GM12878 (cell line): ENCODE measurements around the gene HLA-DPB1. TPM values are rescaled to one million over a fixed set of nuclear protein-coding genes. Genes with fewer than 3 reads are reported as not detected.
A peak's percentile ranks its signal among the peaks of the same experiment; 100 is the strongest.

Experiments used
- ASH2L ChIP-seq: fragments of 300-600, 200-600 bp; sonication (generic); IDR thresholded peaks from 2 replicates; pipeline ENCODE4 v1.6.1; 2017; ENCODE audit warnings: low read depth, mild to moderate bottlenecking, borderline replicate concordance
- BRCA1 ChIP-seq: IDR thresholded peaks from 2 replicates; pipeline ENCODE4 v1.6.1; 2011; ENCODE audit warnings: low read depth, low read length, improper control_type of control experiment
- CBX3 ChIP-seq: fragments of 200-600 bp; sonication (generic); IDR thresholded peaks from 2 replicates; pipeline ENCODE4 v1.6.1; 2016; ENCODE audit warnings: low read depth, borderline replicate concordance
- CBX5 ChIP-seq: sonication (generic); IDR thresholded peaks from 2 replicates; pipeline ENCODE4 v1.6.1; 2016; ENCODE audit warnings: low read depth, moderate library complexity, mild to moderate bottlenecking, inconsistent platforms
- EED ChIP-seq: sonication (generic); IDR thresholded peaks from 2 replicates; pipeline ENCODE4 v1.6.1; 2016; ENCODE audit warnings: antibody characterized with exemption, low read depth
- HDGF ChIP-seq: fragments of 450-650 bp; IDR thresholded peaks from 2 replicates; pipeline ENCODE4 v1.6.1; 2016; ENCODE audit warnings: antibody characterized with exemption
- NFYB ChIP-seq: IDR thresholded peaks from 2 replicates; pipeline ENCODE4 v1.6.1; 2011; ENCODE audit warnings: low read depth, mild to moderate bottlenecking, low read length, improper control_type of control experiment, moderate library complexity; ENCODE audit not compliant: insufficient read depth
- NRF1 ChIP-seq: conservative IDR thresholded peaks from 2 replicates; pipeline ENCODE4 v1.6.1; 2011; ENCODE audit warnings: mild to moderate bottlenecking, low read depth, low read length, improper control_type of control experiment
- POLR2A ChIP-seq: IDR thresholded peaks from 2 replicates; pipeline ENCODE4 v1.6.1; 2011; ENCODE audit warnings: low read depth, mild to moderate bottlenecking, low read length
- SPI1 ChIP-seq: IDR thresholded peaks from 2 replicates; pipeline ENCODE4 v1.6.1; 2011; ENCODE audit warnings: low read depth, mild to moderate bottlenecking, low read length, moderate library complexity, borderline replicate concordance; ENCODE audit not compliant: insufficient read depth
- YBX1 ChIP-seq: fragments of 450-650 bp; IDR thresholded peaks from 2 replicates; pipeline ENCODE4 v1.6.1; 2016; ENCODE audit warnings: antibody characterized with exemption
- polyA plus RNA-seq, 11 experiments: library from polyadenylated mRNA; depleted of rRNA in 4 of 11; unstranded in 6 of 11; stranded (reverse) in 5 of 11; fragments of >200 nt; fragmentation: Nextera tagmentation in 4 of 11; fragmentation: Illumina TruSeq in 1 of 11; extraction: Ambion mirVana in 4 of 11; extraction: Trizol in 1 of 11; gene quantifications; 1 replicate in 1 of 11; 2 replicates in 10 of 11; pipeline versions ENCODE4 v1.2.1 to v1.2.3, GENCODE V29; 2011 to 2016; ENCODE audit warnings: inconsistent platforms in 2 of 11, missing spikeins in 2 of 11, low read depth in 1 of 11
- total RNA-seq, 4 experiments: library from RNA; depleted of rRNA in 3 of 4; stranded (reverse); fragments of >200 nt in 3 of 4; fragmentation: Illumina TruSeq in 1 of 4; extraction: Trizol in 1 of 4; gene quantifications; 2 replicates each; pipeline versions ENCODE4 v1.2.1 to v1.2.3, GENCODE V29; 2013 to 2021
- TF ChIP-seq, protein P1 (sequence below): IDR thresholded peaks from 2 replicates; pipeline ENCODE4 v1.6.1; 2011; ENCODE audit warnings: low read depth, mild to moderate bottlenecking, low read length, moderate library complexity, borderline replicate concordance; ENCODE audit errors: extremely low read depth
- TF ChIP-seq, protein P2 (sequence below): fragments of 450-650 bp; IDR thresholded peaks from 2 replicates; pipeline ENCODE4 v1.6.1; 2016; ENCODE audit warnings: mild to moderate bottlenecking
- TF ChIP-seq, protein P3 (sequence below): IDR thresholded peaks from 2 replicates; pipeline ENCODE4 v1.6.1; 2011; ENCODE audit warnings: mild to moderate bottlenecking, low read depth, low read length, moderate library complexity; ENCODE audit not compliant: insufficient replicate concordance
- TF ChIP-seq, protein P4 (sequence below): fragments of 450-650 bp; IDR thresholded peaks from 2 replicates; pipeline ENCODE4 v1.6.1; 2017; ENCODE audit warnings: mild to moderate bottlenecking, moderate library complexity
- TF ChIP-seq, protein P5 (sequence below): fragments of 450-650 bp; IDR thresholded peaks from 2 replicates; pipeline ENCODE4 v1.6.1; 2017; ENCODE audit warnings: antibody characterized with exemption, mild to moderate bottlenecking, moderate library complexity
- TF ChIP-seq, protein P6 (sequence below): fragments of 150-350 bp; IDR thresholded peaks from 2 replicates; pipeline ENCODE4 v1.6.1; 2016; ENCODE audit warnings: low read depth, low read length

The HLA-DPB1 gene
- total and polyA plus RNA-seq, 10 of the 15 experiments (the other 5 are each of a cell fraction or from before 2014, with no cell fraction given), result 101 to 675 (median 352) TPM

- TF ChIP-seq HDGF, result peak; percentile 96; the same call in 1 of the 2 replicates
- TF ChIP-seq, protein P1, sequence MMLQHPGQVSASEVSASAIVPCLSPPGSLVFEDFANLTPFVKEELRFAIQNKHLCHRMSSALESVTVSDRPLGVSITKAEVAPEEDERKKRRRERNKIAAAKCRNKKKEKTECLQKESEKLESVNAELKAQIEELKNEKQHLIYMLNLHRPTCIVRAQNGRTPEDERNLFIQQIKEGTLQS, result no peak
- TF ChIP-seq, protein P2, sequence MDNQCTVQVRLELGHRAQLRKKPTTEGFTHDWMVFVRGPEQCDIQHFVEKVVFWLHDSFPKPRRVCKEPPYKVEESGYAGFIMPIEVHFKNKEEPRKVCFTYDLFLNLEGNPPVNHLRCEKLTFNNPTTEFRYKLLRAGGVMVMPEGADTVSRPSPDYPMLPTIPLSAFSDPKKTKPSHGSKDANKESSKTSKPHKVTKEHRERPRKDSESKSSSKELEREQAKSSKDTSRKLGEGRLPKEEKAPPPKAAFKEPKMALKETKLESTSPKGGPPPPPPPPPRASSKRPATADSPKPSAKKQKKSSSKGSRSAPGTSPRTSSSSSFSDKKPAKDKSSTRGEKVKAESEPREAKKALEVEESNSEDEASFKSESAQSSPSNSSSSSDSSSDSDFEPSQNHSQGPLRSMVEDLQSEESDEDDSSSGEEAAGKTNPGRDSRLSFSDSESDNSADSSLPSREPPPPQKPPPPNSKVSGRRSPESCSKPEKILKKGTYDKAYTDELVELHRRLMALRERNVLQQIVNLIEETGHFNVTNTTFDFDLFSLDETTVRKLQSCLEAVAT, result peak; percentile 77
- TF ChIP-seq CBX5, result no peak
- TF ChIP-seq SPI1, result no peak
- TF ChIP-seq, protein P3, sequence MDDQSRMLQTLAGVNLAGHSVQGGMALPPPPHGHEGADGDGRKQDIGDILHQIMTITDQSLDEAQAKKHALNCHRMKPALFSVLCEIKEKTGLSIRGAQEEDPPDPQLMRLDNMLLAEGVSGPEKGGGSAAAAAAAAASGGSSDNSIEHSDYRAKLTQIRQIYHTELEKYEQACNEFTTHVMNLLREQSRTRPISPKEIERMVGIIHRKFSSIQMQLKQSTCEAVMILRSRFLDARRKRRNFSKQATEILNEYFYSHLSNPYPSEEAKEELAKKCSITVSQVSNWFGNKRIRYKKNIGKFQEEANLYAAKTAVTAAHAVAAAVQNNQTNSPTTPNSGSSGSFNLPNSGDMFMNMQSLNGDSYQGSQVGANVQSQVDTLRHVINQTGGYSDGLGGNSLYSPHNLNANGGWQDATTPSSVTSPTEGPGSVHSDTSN, result no peak
- 0 out of 2 replicates have a peak, but pooled peaks have one; percentile 19 for TF ChIP-seq EED
- TF ChIP-seq, protein P4, sequence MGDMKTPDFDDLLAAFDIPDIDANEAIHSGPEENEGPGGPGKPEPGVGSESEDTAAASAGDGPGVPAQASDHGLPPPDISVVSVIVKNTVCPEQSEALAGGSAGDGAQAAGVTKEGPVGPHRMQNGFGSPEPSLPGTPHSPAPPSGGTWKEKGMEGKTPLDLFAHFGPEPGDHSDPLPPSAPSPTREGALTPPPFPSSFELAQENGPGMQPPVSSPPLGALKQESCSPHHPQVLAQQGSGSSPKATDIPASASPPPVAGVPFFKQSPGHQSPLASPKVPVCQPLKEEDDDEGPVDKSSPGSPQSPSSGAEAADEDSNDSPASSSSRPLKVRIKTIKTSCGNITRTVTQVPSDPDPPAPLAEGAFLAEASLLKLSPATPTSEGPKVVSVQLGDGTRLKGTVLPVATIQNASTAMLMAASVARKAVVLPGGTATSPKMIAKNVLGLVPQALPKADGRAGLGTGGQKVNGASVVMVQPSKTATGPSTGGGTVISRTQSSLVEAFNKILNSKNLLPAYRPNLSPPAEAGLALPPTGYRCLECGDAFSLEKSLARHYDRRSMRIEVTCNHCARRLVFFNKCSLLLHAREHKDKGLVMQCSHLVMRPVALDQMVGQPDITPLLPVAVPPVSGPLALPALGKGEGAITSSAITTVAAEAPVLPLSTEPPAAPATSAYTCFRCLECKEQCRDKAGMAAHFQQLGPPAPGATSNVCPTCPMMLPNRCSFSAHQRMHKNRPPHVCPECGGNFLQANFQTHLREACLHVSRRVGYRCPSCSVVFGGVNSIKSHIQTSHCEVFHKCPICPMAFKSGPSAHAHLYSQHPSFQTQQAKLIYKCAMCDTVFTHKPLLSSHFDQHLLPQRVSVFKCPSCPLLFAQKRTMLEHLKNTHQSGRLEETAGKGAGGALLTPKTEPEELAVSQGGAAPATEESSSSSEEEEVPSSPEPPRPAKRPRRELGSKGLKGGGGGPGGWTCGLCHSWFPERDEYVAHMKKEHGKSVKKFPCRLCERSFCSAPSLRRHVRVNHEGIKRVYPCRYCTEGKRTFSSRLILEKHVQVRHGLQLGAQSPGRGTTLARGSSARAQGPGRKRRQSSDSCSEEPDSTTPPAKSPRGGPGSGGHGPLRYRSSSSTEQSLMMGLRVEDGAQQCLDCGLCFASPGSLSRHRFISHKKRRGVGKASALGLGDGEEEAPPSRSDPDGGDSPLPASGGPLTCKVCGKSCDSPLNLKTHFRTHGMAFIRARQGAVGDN, result 0 out of 2 replicates have a peak, but pooled peaks have one; percentile 29
- TF ChIP-seq, protein P5, sequence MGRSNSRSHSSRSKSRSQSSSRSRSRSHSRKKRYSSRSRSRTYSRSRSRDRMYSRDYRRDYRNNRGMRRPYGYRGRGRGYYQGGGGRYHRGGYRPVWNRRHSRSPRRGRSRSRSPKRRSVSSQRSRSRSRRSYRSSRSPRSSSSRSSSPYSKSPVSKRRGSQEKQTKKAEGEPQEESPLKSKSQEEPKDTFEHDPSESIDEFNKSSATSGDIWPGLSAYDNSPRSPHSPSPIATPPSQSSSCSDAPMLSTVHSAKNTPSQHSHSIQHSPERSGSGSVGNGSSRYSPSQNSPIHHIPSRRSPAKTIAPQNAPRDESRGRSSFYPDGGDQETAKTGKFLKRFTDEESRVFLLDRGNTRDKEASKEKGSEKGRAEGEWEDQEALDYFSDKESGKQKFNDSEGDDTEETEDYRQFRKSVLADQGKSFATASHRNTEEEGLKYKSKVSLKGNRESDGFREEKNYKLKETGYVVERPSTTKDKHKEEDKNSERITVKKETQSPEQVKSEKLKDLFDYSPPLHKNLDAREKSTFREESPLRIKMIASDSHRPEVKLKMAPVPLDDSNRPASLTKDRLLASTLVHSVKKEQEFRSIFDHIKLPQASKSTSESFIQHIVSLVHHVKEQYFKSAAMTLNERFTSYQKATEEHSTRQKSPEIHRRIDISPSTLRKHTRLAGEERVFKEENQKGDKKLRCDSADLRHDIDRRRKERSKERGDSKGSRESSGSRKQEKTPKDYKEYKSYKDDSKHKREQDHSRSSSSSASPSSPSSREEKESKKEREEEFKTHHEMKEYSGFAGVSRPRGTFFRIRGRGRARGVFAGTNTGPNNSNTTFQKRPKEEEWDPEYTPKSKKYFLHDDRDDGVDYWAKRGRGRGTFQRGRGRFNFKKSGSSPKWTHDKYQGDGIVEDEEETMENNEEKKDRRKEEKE, result no peak
- TF ChIP-seq NFYB, result no peak
- TF ChIP-seq, protein P6, sequence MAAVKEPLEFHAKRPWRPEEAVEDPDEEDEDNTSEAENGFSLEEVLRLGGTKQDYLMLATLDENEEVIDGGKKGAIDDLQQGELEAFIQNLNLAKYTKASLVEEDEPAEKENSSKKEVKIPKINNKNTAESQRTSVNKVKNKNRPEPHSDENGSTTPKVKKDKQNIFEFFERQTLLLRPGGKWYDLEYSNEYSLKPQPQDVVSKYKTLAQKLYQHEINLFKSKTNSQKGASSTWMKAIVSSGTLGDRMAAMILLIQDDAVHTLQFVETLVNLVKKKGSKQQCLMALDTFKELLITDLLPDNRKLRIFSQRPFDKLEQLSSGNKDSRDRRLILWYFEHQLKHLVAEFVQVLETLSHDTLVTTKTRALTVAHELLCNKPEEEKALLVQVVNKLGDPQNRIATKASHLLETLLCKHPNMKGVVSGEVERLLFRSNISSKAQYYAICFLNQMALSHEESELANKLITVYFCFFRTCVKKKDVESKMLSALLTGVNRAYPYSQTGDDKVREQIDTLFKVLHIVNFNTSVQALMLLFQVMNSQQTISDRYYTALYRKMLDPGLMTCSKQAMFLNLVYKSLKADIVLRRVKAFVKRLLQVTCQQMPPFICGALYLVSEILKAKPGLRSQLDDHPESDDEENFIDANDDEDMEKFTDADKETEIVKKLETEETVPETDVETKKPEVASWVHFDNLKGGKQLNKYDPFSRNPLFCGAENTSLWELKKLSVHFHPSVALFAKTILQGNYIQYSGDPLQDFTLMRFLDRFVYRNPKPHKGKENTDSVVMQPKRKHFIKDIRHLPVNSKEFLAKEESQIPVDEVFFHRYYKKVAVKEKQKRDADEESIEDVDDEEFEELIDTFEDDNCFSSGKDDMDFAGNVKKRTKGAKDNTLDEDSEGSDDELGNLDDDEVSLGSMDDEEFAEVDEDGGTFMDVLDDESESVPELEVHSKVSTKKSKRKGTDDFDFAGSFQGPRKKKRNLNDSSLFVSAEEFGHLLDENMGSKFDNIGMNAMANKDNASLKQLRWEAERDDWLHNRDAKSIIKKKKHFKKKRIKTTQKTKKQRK, result no peak
- no peak for TF ChIP-seq NRF1
- TF ChIP-seq YBX1, result no peak
- TF ChIP-seq BRCA1, result no peak
- no peak for TF ChIP-seq ASH2L
- TF ChIP-seq CBX3, result no peak
- peak; percentile 91 for TF ChIP-seq POLR2A
These were observed 2.1 kb downstream of the HLA-DPB1 start (continued) for GRCh38 chr6:33077908-33078307.
